ENCODE results near the gene ZBTB7C.

DNA sequence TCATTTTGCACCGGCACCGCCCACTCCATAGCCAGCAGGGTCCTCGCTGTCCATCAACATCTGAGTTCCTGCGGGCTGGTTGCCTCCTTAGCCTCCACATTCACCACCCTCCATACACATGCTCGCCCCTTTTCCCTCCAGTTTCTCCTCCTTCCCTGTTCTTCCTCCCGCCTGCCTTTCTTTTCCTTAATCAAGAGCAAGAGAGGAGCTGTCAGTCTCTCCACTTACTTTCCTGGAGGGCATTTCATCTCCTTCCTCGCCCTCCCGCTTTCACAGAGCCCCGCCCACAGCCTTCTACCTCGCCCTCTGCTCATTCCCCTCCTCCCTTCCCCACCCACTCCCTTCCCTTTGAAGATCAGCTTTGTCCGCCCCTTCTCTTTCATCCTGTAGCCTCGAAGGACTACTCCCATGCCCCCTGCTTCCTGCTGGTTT, 13.8 kb upstream of the ZBTB7C start:
- TF ChIP-seq HDGF (IDR thresholded peaks at IDR 0.05; ENCODE audit: borderline replicate concordance) (no peak), FOXK2 (IDR thresholded peaks at IDR 0.05) (no peak), TARDBP (IDR thresholded peaks at IDR 0.05) (no peak), SP1 (IDR thresholded peaks at IDR 0.05) (no peak), ELF4 (IDR thresholded peaks at IDR 0.05) (no peak)
- TF ChIP-seq, protein P1, sequence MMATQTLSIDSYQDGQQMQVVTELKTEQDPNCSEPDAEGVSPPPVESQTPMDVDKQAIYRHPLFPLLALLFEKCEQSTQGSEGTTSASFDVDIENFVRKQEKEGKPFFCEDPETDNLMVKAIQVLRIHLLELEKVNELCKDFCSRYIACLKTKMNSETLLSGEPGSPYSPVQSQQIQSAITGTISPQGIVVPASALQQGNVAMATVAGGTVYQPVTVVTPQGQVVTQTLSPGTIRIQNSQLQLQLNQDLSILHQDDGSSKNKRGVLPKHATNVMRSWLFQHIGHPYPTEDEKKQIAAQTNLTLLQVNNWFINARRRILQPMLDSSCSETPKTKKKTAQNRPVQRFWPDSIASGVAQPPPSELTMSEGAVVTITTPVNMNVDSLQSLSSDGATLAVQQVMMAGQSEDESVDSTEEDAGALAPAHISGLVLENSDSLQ (IDR thresholded peaks at IDR 0.05): peak; percentile 88
